C4-2B (cell line): ENCODE measurements around the gene CBX6.

ENCODE experiments used
- ZFX ChIP-seq: fragments of 450-650 bp; IDR thresholded peaks from 2 replicates; pipeline ENCODE4 v1.6.1; 2017
- TF ChIP-seq, protein P1 (sequence below): fragments of 450-650 bp; conservative IDR thresholded peaks from 2 replicates; pipeline ENCODE4 v1.5.1; 2017; ENCODE audit warnings: mild to moderate bottlenecking

DNA sequence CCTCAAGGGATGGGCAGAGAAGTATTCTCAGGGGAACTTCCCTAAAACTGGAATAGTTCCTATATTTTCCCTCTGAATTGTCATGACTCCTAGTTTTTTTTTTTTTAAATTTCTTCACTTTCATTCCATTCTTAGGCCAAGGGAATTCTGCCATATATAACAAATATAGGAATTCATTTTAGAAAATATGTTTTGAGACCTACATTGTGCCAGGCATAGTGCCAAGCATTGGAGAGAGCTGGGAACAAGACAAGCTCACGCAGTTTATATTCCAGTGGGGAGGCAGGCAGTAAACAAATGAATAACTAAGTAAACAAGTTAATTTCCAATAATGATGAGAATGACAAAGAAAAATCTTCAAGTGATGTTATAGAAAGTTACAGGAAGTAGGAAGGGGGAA lies 25.6 kb downstream of the CBX6 start:
- TF ChIP-seq, protein P1, sequence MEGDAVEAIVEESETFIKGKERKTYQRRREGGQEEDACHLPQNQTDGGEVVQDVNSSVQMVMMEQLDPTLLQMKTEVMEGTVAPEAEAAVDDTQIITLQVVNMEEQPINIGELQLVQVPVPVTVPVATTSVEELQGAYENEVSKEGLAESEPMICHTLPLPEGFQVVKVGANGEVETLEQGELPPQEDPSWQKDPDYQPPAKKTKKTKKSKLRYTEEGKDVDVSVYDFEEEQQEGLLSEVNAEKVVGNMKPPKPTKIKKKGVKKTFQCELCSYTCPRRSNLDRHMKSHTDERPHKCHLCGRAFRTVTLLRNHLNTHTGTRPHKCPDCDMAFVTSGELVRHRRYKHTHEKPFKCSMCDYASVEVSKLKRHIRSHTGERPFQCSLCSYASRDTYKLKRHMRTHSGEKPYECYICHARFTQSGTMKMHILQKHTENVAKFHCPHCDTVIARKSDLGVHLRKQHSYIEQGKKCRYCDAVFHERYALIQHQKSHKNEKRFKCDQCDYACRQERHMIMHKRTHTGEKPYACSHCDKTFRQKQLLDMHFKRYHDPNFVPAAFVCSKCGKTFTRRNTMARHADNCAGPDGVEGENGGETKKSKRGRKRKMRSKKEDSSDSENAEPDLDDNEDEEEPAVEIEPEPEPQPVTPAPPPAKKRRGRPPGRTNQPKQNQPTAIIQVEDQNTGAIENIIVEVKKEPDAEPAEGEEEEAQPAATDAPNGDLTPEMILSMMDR: no peak
- TF ChIP-seq ZFX: no peak
